KMS-11 (cell line): ENCODE measurements around the gene CDC5L.
A peak's percentile ranks its signal among the peaks of the same experiment; 100 is the strongest.

Experiments
- H2AFZ ChIP-seq: fragments of 200-600 bp; sonication (generic); 2 replicates; pipeline ENCODE4 v1.6.1; 2016; ENCODE audit warnings: antibody characterized with exemption, mixed run types, low read depth
- H3K27ac ChIP-seq: fragments of 200-600 bp; sonication (generic); 2 replicates; pipeline ENCODE4 v1.6.1; 2016; ENCODE audit warnings: mild to moderate bottlenecking, mixed run types
- H3K27me3 ChIP-seq: fragments of 200-600 bp; sonication (generic); 2 replicates; pipeline ENCODE4 v1.6.1; 2017; ENCODE audit warnings: mild to moderate bottlenecking, low read depth, mixed run types, moderate library complexity; ENCODE audit not compliant: insufficient read depth
- H3K36me3 ChIP-seq: fragments of 200-600 bp; sonication (generic); 2 replicates; pipeline ENCODE4 v1.6.1; 2017; ENCODE audit warnings: mild to moderate bottlenecking, mixed run types; ENCODE audit not compliant: insufficient read depth
- H3K4me1 ChIP-seq: fragments of 200-600 bp; sonication (generic); 2 replicates; pipeline ENCODE4 v1.6.1; 2016; ENCODE audit warnings: mild to moderate bottlenecking, low read depth, mixed run types; ENCODE audit not compliant: poor library complexity, severe bottlenecking
- H3K4me2 ChIP-seq: fragments of 200-600 bp; sonication (generic); 2 replicates; pipeline ENCODE4 v1.7.0; 2016; ENCODE audit warnings: mild to moderate bottlenecking, mixed run types
- H3K4me3 ChIP-seq: fragments of 200-600 bp; sonication (generic); IDR thresholded peaks from 2 replicates; pipeline ENCODE4 v1.6.1; 2017; ENCODE audit warnings: low read depth, low read length, mixed read lengths; ENCODE audit not compliant: insufficient read depth
- H3K79me2 ChIP-seq: fragments of 200-600 bp; sonication (generic); 2 replicates; pipeline ENCODE4 v1.6.1; 2016; ENCODE audit warnings: low read depth, mixed run types; ENCODE audit not compliant: insufficient read depth
- H3K9ac ChIP-seq: fragments of 200-600 bp; sonication (generic); 2 replicates; pipeline ENCODE4 v1.6.1; 2016; ENCODE audit warnings: mild to moderate bottlenecking, mixed run types
- H4K20me1 ChIP-seq: fragments of 200-600 bp; sonication (generic); 2 replicates; pipeline ENCODE4 v1.6.1; 2016; ENCODE audit warnings: mild to moderate bottlenecking, mixed run types; ENCODE audit not compliant: insufficient read depth
- TF ChIP-seq, protein P1 (sequence below): fragments of 200-600 bp; sonication (generic); conservative IDR thresholded peaks from 2 replicates; pipeline ENCODE4 v1.6.1; 2017; ENCODE audit warnings: low read depth, mild to moderate bottlenecking, antibody characterized with exemption, low read length, moderate library complexity, mixed read lengths

The CDC5L gene

DNA sequence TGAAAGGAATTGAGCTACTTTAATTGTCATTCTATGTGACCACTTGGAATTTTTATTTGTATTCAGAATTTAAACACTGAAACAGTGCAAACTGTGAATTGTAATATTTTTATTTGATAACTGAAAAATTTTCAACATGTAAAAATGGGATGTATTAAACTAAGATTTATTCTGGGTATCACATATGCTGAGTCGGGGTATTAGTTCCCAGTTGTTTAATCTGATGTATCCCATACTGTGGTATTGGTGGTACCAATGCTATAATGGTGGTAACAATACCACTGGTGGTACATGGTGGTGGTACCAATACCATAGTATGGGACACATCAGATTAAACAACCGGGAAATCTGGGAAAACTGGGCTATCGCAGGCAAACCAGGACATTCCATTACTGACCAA, 79.4 kb downstream of the CDC5L start:
- H3K27ac ChIP-seq: no peak overlapping the region
- no peaks in the 10 kb centered on the region for H3K36me3 ChIP-seq
- no peak overlapping the region for H2AFZ ChIP-seq
- no peaks in the 10 kb centered on the region for H3K27me3 ChIP-seq
- H3K4me2 ChIP-seq: no peak overlapping the region
- no peak overlapping the region for H3K4me3 ChIP-seq
- no peak overlapping the region for H3K9ac ChIP-seq
- H3K4me1 ChIP-seq: no peaks in the 10 kb centered on the region
- TF ChIP-seq, protein P1, sequence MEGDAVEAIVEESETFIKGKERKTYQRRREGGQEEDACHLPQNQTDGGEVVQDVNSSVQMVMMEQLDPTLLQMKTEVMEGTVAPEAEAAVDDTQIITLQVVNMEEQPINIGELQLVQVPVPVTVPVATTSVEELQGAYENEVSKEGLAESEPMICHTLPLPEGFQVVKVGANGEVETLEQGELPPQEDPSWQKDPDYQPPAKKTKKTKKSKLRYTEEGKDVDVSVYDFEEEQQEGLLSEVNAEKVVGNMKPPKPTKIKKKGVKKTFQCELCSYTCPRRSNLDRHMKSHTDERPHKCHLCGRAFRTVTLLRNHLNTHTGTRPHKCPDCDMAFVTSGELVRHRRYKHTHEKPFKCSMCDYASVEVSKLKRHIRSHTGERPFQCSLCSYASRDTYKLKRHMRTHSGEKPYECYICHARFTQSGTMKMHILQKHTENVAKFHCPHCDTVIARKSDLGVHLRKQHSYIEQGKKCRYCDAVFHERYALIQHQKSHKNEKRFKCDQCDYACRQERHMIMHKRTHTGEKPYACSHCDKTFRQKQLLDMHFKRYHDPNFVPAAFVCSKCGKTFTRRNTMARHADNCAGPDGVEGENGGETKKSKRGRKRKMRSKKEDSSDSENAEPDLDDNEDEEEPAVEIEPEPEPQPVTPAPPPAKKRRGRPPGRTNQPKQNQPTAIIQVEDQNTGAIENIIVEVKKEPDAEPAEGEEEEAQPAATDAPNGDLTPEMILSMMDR: no peak
- H3K79me2 ChIP-seq: no peaks in the 10 kb centered on the region
- no peaks in the 10 kb centered on the region for H4K20me1 ChIP-seq

DNA sequence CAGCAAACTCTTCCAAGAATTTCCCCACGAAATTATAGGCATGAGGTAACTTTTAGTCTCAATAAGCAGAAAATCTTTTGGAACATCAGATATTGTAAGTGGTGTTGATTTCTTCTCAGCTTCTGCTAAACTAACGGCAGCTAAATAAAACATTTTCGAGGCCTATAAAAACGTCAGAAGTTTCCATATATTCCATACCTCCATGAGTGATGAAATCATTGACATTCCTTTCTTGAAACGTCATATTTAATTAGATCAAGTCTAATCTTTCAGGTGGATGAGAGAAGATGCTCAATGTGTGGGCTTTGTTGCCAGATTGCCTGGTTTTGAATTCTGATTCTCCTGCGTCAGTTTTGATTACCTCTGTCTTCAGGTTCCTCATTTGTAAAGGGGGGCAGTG, 81.3 kb downstream of the CDC5L start:
- no peak overlapping the region for H3K27ac ChIP-seq

DNA sequence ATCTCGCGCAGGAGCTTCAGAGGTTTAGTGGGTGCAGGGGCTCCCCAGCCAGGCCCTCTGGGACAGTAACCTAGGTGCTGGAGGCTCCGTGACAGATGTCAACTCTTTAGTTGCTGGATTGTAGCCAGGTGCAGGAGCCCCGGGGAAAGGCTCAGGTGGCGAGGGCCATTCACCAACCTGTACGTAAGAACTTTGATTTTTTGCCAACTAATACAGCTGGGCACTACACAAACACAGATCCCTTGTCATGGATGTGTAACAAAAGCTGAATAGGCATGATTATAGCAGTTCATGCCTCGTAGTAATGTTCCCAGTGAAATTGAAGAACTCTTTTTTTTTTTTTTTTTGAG, 82.6 kb downstream of the CDC5L start:
- Histone ChIP-seq H3K36me3 (no peaks in the 10 kb centered on the region), H3K4me2 (no peak overlapping the region), H2AFZ (0 out of 2 replicates have a peak overlapping the region, but pooled peaks have one; percentile 24), H3K4me3 (no peak overlapping the region), H3K9ac (no peak overlapping the region), H3K27me3 (no peaks in the 10 kb centered on the region), H3K27ac (no peak overlapping the region), H4K20me1 (no peaks in the 10 kb centered on the region), H3K79me2 (no peaks in the 10 kb centered on the region), H3K4me1 (peaks cover 3% of the 10 kb centered on the region)
- TF ChIP-seq, protein P1: peak; percentile 66

More for the DNA sequence above, 81.3 kb downstream of the CDC5L start:
- Histone ChIP-seq H3K9ac (no peak overlapping the region), H3K36me3 (no peaks in the 10 kb centered on the region), H3K4me3 (no peak overlapping the region), H3K27me3 (no peaks in the 10 kb centered on the region), H3K4me2 (no peak overlapping the region), H3K79me2 (no peaks in the 10 kb centered on the region), H4K20me1 (no peaks in the 10 kb centered on the region), H2AFZ (no peak overlapping the region), H3K4me1 (no peaks in the 10 kb centered on the region)
- TF ChIP-seq, protein P1: no peak

DNA sequence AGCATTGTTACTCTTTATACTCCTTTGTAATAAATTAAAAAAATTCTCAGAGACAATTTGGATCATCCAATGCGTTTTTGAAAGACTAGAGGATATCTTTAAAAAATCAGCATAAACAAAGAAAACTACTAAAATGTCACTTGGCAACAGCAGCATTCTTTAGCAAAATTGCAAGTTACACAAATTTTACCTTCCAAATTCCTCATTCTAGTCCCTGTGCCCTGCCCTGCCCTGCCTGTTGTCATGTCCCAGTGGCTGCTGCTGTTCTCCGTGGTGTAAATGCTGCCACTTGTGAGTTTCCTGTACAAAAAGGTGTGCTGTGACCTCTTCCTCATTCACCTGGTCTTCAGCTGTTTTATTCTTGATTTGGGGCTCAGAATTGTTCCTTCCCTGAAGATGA, 83.2 kb downstream of the CDC5L start:
- TF ChIP-seq, protein P1: no peak

More for the DNA sequence above, 83.2 kb downstream of the CDC5L start:
- Histone ChIP-seq H3K27me3 (no peaks in the 10 kb centered on the region), H3K4me3 (no peak overlapping the region), H2AFZ (no peak overlapping the region), H3K79me2 (no peaks in the 10 kb centered on the region), H3K9ac (no peak overlapping the region), H3K27ac (no peak overlapping the region), H3K4me1 (peaks cover 9% of the 10 kb centered on the region), H3K4me2 (no peak overlapping the region), H4K20me1 (no peaks in the 10 kb centered on the region), H3K36me3 (no peaks in the 10 kb centered on the region)
